GM21825 (cell line): Measurements from ENCODE around the gene STAT6.

Experiments used
- ATAC-seq: cut with Tn5 transposase; IDR thresholded peaks from one replicate; pipeline ENCODE4 v1.9.1; 2021; ENCODE audit warnings: mild to moderate bottlenecking, moderate library complexity; ENCODE audit not compliant: unreplicated experiment

STAT6 gene

DNA sequence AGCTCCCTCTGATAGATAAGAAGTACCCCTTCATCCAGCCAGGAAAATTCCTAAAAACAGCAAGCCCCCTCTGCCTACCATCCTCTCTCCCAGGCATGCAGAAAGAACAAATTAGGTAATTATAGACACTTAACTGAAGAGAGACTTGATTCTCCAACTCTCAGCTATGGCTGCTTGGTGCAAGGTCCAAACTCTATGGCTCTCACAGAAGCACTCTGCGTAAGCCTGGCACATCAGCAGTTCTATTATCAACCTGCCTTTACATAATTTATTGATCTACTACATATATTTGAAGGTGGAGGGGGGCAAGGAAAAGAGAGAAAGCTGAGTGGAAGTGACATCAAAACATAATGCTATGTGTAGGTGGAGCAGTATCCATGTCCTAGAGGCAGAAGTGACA lies 60.2 kb downstream of the STAT6 start:
- no peak for ATAC-seq

DNA sequence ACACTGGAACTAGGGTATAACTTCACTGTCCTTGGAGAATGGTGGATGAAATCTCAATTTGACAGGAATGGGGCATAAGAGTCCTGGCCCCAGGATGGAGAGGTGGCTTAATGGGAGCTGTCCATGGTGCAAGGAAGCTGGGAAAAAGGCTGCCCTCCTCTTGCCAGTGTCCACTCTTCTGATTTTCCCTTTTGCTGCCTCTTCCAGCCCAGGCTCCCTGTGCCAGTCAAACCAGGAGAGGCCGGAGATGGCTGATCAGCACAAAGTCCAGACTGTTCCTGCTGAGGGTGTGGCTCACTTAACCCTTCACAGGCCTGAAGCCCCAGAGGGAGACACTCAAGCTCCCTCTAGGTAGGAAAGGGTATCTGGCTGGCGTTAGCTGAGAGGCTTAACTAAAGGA lies 61.3 kb downstream of the STAT6 start, which contains the start of gene MYO1A:
TSS of gene MYO1A (minus strand) at position 240 of the 400 bp plus-strand sequence. CDS start 1,806 bp downstream, outside the sequence.
- ATAC-seq = no peak

DNA sequence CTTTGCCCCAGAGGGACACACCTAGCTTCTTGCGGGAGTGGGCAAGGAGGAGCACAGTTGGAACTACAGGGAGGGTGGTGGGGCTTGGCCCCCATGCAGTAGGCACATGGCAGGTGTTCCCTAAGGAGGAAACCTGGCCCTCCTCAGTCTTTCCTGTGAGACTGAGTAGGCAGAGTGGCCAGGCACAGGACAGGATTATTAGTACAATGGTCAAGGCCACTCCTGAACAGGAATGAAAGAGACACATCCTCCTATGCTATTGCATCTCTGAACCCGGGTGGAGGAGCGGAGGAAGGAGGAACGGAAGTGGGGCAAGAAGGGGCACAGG lies 62.1 kb downstream of the STAT6 start:
- ATAC-seq = no peak

DNA sequence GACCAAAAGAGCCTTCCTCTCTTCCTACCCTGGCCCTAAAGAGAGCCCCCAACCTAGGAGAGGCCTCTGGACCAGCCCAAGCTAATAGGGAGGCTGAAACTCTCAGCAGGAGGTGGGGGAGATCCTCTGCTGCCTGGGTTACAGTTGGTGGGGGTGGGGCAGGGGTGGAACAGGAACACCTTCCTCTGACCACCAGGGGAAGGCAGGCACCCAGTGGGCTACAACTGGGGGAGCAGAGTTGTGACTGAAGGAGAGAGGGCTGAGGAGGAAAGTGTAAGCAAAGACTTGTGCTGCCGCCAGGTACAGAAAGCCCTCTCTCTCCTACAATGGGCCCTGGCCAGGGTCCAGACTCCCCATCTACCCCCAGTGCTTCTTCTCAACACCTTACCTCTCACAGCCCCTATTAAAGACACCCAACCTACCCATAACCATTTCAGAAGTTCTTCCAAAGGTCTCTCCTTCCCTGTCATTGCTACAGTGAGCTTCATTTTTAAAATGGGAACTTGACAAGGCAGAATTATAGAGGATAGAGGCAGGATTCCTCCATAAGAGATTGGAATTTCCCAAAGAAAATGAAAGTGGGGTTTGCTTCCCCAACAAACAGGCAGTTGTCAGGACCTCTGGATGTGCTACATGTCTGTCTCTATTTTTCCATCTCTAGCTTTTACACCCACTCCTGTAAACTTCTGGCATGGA lies 62.6 kb downstream of the STAT6 start:
- ATAC-seq = no peak

DNA sequence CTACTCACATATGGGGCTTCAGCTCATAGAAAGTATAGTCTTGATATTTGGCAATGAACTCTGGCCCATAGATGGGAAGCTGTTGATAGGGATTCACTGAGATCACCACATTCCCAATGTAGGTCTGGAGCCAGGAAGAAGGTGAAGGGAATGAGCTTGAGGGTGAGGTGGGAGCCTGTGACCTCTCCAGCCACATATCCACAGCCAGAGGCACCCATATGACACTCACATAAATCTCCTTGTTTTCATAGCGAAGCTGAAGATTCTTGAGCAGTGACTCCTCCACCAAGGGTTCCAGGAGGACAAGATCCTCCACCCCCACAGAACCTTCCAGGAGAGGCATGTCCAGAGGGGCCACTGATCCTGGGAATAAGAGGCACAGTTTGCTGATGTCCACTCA lies 63.2 kb downstream of the STAT6 start:
- ATAC-seq = no peak

DNA sequence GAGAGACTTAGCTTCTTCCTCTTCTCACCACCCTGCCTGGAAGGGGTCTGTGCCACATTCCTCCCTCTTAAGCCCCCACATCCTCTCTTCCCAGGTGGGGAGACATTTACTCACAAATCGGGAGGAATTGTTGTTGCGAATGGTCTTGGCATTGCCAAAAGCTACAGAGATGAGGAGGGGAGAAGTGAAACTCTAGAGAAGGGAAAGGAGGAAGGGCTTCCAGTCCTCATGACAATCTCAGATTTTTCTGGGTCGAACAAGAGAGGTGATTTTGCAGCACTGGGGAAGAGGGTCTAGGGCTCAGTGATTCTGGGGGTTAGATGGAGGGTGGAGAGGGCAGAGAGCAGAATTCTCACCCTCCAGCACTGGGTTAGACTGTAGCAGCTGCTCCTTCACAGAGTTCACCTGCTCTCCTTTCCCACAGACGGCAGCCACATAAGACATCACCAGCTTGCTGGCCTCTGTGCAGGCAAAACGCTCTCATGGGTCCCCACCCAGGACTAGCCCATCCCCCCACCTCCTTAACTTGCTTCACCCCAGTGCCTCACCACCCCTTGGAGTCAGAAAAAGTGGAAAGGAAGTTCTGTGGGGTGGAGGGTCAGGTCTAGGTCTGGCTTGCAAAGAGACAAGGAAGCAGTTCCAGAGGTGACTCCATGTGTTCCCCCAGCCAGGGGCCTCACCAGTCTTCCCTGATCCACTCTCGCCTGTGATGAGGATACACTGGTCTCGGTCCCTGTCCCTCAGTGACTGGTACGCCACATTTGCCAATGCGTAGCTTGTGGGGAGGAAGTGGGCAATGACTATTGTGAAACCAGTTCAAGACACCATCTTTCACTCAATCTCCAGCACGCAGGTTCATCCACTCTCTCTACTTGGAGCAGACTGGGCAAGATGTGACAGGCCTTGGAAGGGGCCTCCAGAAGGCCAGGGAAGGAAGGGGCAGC lies 63.9 kb downstream of the STAT6 start:
- no peak for ATAC-seq

DNA sequence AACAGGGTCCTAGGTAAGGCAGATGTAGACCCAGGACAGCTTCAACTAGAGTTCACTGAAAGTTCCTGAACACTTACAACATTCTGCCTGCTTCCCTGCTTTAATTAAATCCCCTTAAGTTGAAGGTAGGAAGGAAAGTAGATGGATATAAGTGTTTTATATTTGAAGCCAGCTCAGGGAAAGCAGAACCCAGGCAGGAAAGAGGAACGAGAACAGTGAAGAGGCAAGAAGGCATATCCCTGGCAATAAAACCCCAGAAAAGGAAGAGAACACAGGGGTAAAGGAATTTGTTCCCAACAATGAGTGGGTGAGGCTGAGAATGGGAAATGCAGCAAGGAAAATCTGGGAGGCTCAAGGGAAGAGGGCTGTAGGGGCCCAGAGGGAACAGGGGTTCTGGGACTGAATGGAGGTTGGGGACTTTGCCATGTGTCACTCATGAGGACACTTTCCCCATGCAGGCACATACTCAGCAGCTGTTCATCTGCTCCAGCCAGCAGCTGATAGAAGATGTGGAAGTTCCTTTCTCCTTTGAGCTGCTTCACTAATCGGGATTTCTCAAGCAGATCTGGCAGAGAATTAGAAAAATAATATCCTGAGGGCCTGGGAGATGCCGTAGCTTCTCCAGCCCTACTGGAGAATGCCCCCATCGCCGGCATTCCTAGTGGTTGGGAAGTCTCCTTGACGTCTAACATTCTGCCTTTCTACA lies 64.9 kb downstream of the STAT6 start:
- ATAC-seq = no peak
